Heart left ventricle (tissue), 13 donors: ENCODE results near the gene MRPL20.

ENCODE experiments used
- POLR2A ChIP-seq, 2 donors: fragments of 450-650 bp; IDR thresholded peaks; one replicate each; pipeline ENCODE4 v1.6.1; 2017; ENCODE audit warnings: antibody characterized with exemption in 2 of 2, mild to moderate bottlenecking in 2 of 2, moderate library complexity in 2 of 2
- TF ChIP-seq, protein P1 (sequence below), 12 donors: fragments of 200-600 bp; sonication (generic) in 4 of 12; IDR thresholded peaks; one replicate each; pipeline versions ENCODE4 v1.5.0 to v1.8.0; 2018 to 2022; ENCODE audit warnings: antibody characterized with exemption in 12 of 12, mild to moderate bottlenecking in 5 of 12
- donor health status: ischemic (EF 13 %, LVEDD 7.1; RV severe dilation, severe dysfunction).
- donor health status: DM: no; HTN: yes; CAD: no.
- donor health status: DM: no; HTN: no; CAD: no.
- donor health status: ischemic (EF 25% LVEDD 6.9; RV normal size, moderate dysfunction).
- donor health status: ischemic (EF 25% LVEDD 5.7; RV mildly dilated, moderate dysfunction).
- donor health status: ischemic (EF 35%, LVEDD 5.7; RV mildly dilated, moderate dysfunction).
- donor health status: nonischemic (EF 11% LVEDD 7.7; RV severe dilation, severe dysfunction).
- donor health status: DM: yes; HTN: yes; CAD: no.
- donor health status: PGD.
- donor health status: ischemic (EF 29% LVEDD 5.4; RV normal size, mild dysfunction).
- donor health status: nonischemic (EF 23%, LVEDD 6.1; RV moderate dilation, normal function).

DNA sequence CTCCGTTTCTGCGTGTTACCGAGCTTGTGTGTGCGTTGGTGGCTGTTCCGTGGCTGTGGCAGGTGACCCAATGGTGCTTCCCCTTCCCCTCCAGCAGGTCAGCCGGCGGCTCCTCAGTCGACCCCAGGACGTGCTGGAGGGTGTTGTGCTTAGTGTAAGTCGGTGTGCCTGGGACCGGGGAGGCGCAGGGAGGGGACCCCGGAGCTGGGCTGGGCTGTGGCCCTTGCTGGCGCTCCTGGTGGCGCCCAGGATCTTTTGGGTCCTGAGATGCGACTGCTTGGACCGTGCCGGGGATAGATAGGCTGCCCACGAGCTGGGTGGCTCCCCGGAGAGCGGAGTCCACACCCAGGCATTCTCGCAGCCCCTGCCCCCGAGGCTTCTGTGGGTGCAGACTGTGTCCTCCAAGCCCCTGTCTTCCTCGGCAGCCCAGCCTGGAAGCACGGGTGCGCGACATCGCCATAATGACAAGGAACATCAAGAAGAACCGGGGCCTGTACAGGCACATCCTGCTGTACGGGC lies 48.3 kb upstream of the MRPL20 start:
- TF ChIP-seq, protein P1, sequence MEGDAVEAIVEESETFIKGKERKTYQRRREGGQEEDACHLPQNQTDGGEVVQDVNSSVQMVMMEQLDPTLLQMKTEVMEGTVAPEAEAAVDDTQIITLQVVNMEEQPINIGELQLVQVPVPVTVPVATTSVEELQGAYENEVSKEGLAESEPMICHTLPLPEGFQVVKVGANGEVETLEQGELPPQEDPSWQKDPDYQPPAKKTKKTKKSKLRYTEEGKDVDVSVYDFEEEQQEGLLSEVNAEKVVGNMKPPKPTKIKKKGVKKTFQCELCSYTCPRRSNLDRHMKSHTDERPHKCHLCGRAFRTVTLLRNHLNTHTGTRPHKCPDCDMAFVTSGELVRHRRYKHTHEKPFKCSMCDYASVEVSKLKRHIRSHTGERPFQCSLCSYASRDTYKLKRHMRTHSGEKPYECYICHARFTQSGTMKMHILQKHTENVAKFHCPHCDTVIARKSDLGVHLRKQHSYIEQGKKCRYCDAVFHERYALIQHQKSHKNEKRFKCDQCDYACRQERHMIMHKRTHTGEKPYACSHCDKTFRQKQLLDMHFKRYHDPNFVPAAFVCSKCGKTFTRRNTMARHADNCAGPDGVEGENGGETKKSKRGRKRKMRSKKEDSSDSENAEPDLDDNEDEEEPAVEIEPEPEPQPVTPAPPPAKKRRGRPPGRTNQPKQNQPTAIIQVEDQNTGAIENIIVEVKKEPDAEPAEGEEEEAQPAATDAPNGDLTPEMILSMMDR (IDR thresholded peaks at IDR 0.05) = no peak
- no peak for TF ChIP-seq POLR2A (IDR thresholded peaks at IDR 0.05)
